IPS-15b (cell line): ENCODE measurements around the gene SMARCA4.
"Not testable (repeated sequence)": the region's sequence is repeated elsewhere in the genome, so short reads cannot be mapped to it uniquely, and the experiment has no call there.

Experiments used
- H3K27me3 ChIP-seq: one replicate; pipeline ENCODE4 v1.6.1; 2013; ENCODE audit warnings: low read length; ENCODE audit not compliant: control insufficient read depth, insufficient read depth
- H3K36me3 ChIP-seq: one replicate; pipeline ENCODE4 v1.6.1; 2013; ENCODE audit warnings: low read length; ENCODE audit not compliant: control insufficient read depth, insufficient read depth
- H3K4me1 ChIP-seq: one replicate; pipeline ENCODE4 v1.6.1; 2013; ENCODE audit warnings: mild to moderate bottlenecking, low read length; ENCODE audit not compliant: control insufficient read depth, insufficient read depth
- H3K4me3 ChIP-seq: one replicate; pipeline ENCODE4 v1.5.1; 2013; ENCODE audit warnings: low read depth, low read length
- H3K9ac ChIP-seq: one replicate; pipeline ENCODE4 v1.6.1; 2013; ENCODE audit warnings: low read depth, mild to moderate bottlenecking, low read length
- H3K9me3 ChIP-seq: one replicate; pipeline ENCODE4 v1.6.1; 2013; ENCODE audit warnings: mild to moderate bottlenecking, low read length; ENCODE audit not compliant: control insufficient read depth, insufficient read depth

The SMARCA4 gene

DNA sequence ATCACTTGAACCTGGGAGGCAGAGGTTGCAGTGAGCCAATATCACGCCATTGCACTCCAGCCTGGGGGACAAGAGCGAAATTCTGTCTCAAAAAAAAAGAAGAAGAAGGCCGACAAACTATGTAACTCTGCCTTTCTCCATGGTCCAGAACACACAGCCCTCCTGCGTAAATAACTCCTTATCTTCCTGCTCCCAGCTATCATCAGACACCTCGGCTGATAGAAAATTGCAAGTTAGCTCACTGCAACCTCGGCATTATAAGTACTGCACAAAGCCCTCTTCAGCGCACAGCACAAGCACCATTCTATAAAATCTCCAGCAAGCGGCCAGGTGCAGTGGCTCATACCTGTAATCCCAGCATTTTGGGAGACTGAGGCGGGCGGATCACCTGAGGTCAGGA, 142.8 kb downstream of the SMARCA4 start:
- H3K27me3 ChIP-seq, H3K9me3 ChIP-seq, H3K4me3 ChIP-seq, H3K4me1 ChIP-seq, H3K9ac ChIP-seq: not testable (repeated sequence)
- peaks cover 58% of the 10 kb centered on the region for H3K36me3 ChIP-seq

DNA sequence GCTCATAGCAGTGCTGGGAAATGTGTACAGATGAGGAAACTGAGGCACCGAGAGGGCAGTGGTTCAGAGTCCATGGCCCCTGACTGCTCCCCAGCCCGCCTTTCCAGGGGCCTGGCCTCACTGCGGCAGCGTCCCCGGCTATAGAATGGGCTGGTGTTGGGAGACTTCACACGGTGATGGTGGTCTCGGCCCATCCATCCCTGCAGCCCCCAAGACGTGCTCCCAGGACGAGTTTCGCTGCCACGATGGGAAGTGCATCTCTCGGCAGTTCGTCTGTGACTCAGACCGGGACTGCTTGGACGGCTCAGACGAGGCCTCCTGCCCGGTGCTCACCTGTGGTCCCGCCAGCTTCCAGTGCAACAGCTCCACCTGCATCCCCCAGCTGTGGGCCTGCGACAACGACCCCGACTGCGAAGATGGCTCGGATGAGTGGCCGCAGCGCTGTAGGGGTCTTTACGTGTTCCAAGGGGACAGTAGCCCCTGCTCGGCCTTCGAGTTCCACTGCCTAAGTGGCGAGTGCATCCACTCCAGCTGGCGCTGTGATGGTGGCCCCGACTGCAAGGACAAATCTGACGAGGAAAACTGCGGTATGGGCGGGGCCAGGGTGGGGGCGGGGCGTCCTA, 144.3 kb downstream of the SMARCA4 start:
- Histone ChIP-seq H3K9ac (no peak overlapping the region), H3K27me3 (no peaks in the 10 kb centered on the region), H3K36me3 (peaks cover 69% of the 10 kb centered on the region), H3K4me3 (no peak overlapping the region), H3K9me3 (no peaks in the 10 kb centered on the region), H3K4me1 (no peaks in the 10 kb centered on the region)

- Histone ChIP-seq H3K9ac (no peak overlapping the region), H3K36me3 (peaks cover 75% of the 10 kb centered on the region)
Observed at GRCh38 chr19:11106477-11106876, 145.6 kb downstream of the SMARCA4 start.

DNA sequence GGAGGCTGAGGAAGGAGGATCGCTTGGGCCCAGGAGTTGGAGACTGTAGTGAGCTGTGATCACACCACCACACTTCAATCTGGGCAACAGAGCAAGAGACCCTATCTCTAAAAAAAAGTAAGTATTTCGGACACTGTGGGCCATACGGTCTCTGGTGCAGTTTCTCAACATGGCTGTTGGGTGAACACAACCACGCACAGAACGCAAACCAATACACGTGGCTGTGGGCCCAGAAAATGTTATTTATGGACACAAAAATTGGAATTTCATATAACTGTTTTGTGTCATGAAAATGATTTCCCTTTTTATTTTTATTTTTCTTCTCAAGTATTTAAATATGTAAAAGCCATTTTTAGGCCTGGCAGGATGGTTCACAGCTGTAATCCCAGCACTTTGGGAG, 147.9 kb downstream of the SMARCA4 start:
- Histone ChIP-seq H3K9ac (no peak overlapping the region), H3K4me3 (no peak overlapping the region), H3K36me3 (peaks cover 81% of the 10 kb centered on the region)

More at GRCh38 chr19:11106477-11106876, 145.6 kb downstream of the SMARCA4 start:
- no peaks in the 10 kb centered on the region for H3K9me3 ChIP-seq
- no peak overlapping the region for H3K4me3 ChIP-seq
- no peaks in the 10 kb centered on the region for H3K27me3 ChIP-seq
- H3K4me1 ChIP-seq, result no peaks in the 10 kb centered on the region

GRCh38 chr19:11111117-11111770, 150.4 kb downstream of the SMARCA4 start:
- H3K27me3 ChIP-seq, result no peaks in the 10 kb centered on the region
- no peaks in the 10 kb centered on the region for H3K9me3 ChIP-seq
- H3K9ac ChIP-seq, result no peak overlapping the region
- H3K36me3 ChIP-seq, result peaks cover 78% of the 10 kb centered on the region
- no peaks in the 10 kb centered on the region for H3K4me1 ChIP-seq
- H3K4me3 ChIP-seq, result no peak overlapping the region

More for the DNA sequence above, 147.9 kb downstream of the SMARCA4 start:
- Histone ChIP-seq H3K27me3 (no peaks in the 10 kb centered on the region), H3K9me3 (no peaks in the 10 kb centered on the region), H3K4me1 (no peaks in the 10 kb centered on the region)

DNA sequence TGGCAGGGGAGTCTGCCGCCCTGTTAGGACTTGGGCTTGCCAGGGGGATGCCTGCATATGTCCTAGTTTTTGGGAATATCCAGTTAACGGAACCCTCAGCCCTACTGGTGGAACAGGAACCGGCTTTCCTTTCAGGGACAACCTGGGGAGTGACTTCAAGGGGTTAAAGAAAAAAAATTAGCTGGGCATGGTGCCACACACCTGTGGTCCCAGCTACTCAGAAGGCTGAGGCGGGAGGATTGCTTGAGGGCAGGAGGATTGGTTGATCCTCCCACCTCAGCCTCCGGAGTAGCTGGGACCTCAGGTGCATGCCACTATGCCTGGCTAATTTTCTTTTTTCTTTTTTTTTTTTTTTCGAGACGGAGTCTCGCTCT, 150.9 kb downstream of the SMARCA4 start:
- no peak overlapping the region for H3K4me3 ChIP-seq
- no peaks in the 10 kb centered on the region for H3K4me1 ChIP-seq
- no peaks in the 10 kb centered on the region for H3K9me3 ChIP-seq
- H3K27me3 ChIP-seq, result no peaks in the 10 kb centered on the region
- H3K36me3 ChIP-seq, result peaks cover 78% of the 10 kb centered on the region
- H3K9ac ChIP-seq, result no peak overlapping the region
